Measurements from ENCODE around the gene CACNA1D. TPM values are rescaled to one million over a fixed set of nuclear protein-coding genes. Genes with fewer than 3 reads are reported as not detected.

The CACNA1D gene
- total and polyA plus RNA-seq, 9 of the 15 experiments (the other 6 are each of a cell fraction or from before 2014, with no cell fraction given), result 0.29 TPM; not detected in 8

GRCh38 chr3:53484984-53485383, 9.4 kb upstream of the CACNA1D start:
- no peak overlapping the region for H3K4me2 ChIP-seq (ENCODE audit: insufficient read depth, low read length)
- DNase-seq (ENCODE audit: extremely low read depth in 1 of 4, low spot score in 3 of 4) (no peak), ATAC-seq (no peak), FAIRE-seq (no peak)
- H3K9ac ChIP-seq (ENCODE audit: insufficient read depth in 1 of 2, low read depth in 2 of 2, low read length in 2 of 2), result no peak overlapping the region
- no TSS peak for BruUV-seq (replicated peaks)
- in situ Hi-C loops (cut with MboI), result no loop called here
- no peak overlapping the region for H2AFZ ChIP-seq (ENCODE audit: low read depth, low read length)
- no peaks in the 10 kb centered on the region for H3K27me3 ChIP-seq (ENCODE audit: control insufficient read depth in 2 of 2, insufficient read depth in 2 of 2, low read length in 2 of 2)
- intact Hi-C loops (cut with micrococcal nuclease), result no loop called here
- no peaks in the 10 kb centered on the region for H4K20me1 ChIP-seq (replicated peaks; ENCODE audit: control insufficient read depth, insufficient read depth, low read length)
- no peak overlapping the region for H3K27ac ChIP-seq (ENCODE audit: extremely low read depth, low read depth, low read length)
- TF ChIP-seq XRCC3 (IDR thresholded peaks at IDR 0.05), result no peak
- TF ChIP-seq CXXC5 (CRISPR knock-in tag; IDR thresholded peaks at IDR 0.05), result no peak
- TF ChIP-seq ZNF444 (CRISPR knock-in tag; IDR thresholded peaks at IDR 0.05), result no peak
- no peak for TF ChIP-seq RUNX1 (IDR thresholded peaks at IDR 0.05; ENCODE audit: low read depth)
- TF ChIP-seq HDAC6 (IDR thresholded peaks at IDR 0.05; ENCODE audit: low read depth, low read length), result no peak
- TF ChIP-seq KDM5B (IDR thresholded peaks at IDR 0.05; ENCODE audit: insufficient replicate concordance, low read depth, low read length), result no peak
- TF ChIP-seq NBN (IDR thresholded peaks at IDR 0.05; ENCODE audit: low read depth), result no peak
- H3K4me1 ChIP-seq (replicated peaks in 1 of 2; ENCODE audit: control insufficient read depth in 2 of 2, insufficient read depth in 2 of 2, low read length in 2 of 2), result no peaks in the 10 kb centered on the region
- WGBS (ENCODE audit: insufficient coverage, low coverage, missing lambda C conversion rate), result 0% methylated on average over 1 of the region's 1 CpG
- H3K9me1 ChIP-seq (ENCODE audit: control insufficient read depth, insufficient read depth, low read length), result no peaks in the 10 kb centered on the region
- no peak overlapping the region for H3K4me3 ChIP-seq
- CTCF ChIA-PET (ENCODE audit: low intra/inter-chr PET ratio), result no interaction called here
- POLR2A ChIA-PET, result interaction anchor here (1.1 to 1.6 kb wide), 2 partner anchors 10 to 13 kb away, joined by 3 to 5 read pairs; no protein-coding TSS in a partner anchor
- no peaks in the 10 kb centered on the region for H3K79me2 ChIP-seq (ENCODE audit: control insufficient read depth, insufficient read depth, low read length)
- no peaks in the 10 kb centered on the region for H3K9me3 ChIP-seq (replicated peaks; ENCODE audit: control insufficient read depth, insufficient read depth, low read depth, low read length)
- no peaks in the 10 kb centered on the region for H3K36me3 ChIP-seq (ENCODE audit: control insufficient read depth, insufficient read depth, low read length)

Data from K562 (cell line).